AG09319 (cell line): Measurements from ENCODE around the gene PLEKHA1.

Experiments used
- DNase-seq: peaks from one replicate; pipeline ENCODE4 v3.0.0-alpha.2; 2010; ENCODE audit warnings: low read depth; ENCODE audit errors: extremely low read depth
- CTCF ChIP-seq: IDR thresholded peaks from 2 replicates; pipeline ENCODE4 v1.5.1; 2011; ENCODE audit warnings: low read depth, mild to moderate bottlenecking, inconsistent platforms, low read length, moderate library complexity

Gene PLEKHA1

GRCh38 chr10:122368502-122369254, 5.8 kb upstream of the PLEKHA1 start:
- DNase-seq, result no peak
- TF ChIP-seq CTCF, result no peak

- TF ChIP-seq CTCF, result no peak
- DNase-seq, result no peak
Measured at GRCh38 chr10:122373108-122373507, 1.4 kb upstream of the PLEKHA1 start.

- no peak for DNase-seq
Measured at GRCh38 chr10:122373721-122374120, 787 bp upstream of the PLEKHA1 start.

DNA sequence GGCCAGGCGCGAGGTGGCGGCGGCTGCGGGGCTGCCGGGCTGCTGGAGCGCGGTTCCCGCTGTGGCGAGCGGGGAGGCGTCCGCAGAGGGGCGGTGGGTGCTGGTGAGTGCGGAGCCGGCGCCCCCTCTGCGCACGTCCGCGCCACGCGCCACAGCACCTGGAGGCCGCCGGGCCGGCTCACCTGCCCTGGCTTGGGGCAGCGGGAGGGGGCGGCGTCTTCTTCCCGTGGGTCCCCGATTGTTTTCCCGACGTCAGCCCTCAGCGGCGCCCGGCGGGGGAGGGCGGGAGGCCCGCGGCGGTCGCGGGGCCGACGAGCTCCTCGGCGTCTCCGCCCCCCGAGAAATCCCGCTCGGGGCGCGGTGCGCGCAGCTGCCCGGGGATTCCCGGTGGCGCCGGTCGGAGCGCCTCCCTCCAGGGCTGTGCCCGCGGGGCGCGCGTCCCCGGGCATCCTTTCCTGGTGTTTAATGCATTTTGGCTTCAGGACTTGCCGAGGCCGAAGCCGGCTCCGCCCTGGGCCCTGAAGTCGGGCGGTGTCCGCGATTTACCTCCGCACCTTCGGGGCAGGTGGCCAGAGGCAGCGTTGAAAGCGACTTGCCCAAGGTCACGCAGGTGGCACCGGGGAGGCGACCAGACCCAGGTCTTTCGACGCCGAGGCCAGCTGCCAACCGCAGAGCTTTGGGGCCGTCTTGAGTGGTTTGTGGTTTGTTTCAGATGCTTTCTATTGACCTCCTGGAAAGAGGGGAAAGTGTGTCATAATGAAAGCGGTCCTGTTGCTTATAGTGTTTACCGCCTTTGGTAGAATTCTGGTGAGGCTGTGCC, 561 bp downstream of the PLEKHA1 start:
- TF ChIP-seq CTCF, result no peak
- no peak for DNase-seq

More at GRCh38 chr10:122373721-122374120, 787 bp upstream of the PLEKHA1 start:
- no peak for TF ChIP-seq CTCF

GRCh38 chr10:122375679-122376160, 1.2 kb downstream of the PLEKHA1 start:
- no peak for TF ChIP-seq CTCF
- no peak for DNase-seq

DNA sequence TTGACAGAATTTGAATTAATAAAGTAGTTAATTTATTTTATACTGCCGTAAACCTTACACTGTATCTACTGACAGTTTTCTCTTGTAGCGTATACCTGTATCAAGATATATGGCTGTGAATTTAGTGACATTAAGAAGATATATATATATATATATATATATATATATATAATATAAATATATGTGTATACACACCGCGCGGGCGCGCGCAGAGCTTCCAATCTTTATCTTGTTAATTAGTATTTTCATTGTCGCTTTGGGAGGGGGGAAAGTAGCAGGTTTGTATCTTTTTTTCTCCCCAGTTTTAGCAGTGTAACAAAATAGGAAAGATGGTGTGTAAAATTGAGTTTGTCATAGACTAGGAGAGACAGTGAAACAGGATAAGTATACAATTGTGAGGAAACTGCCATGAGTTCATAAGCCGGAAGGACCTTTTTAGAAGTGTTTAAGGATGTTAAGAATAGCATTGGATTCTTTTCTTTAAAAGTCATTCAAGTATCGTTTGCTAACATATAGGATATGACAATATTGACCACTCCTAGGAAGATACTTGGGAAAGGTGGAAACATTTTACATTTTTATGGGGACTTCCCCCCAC, 2.0 kb downstream of the PLEKHA1 start:
- TF ChIP-seq CTCF, result no peak
- no peak for DNase-seq
